Effector memory CD8-positive, alpha-beta T cell (primary cell): ENCODE results near the gene ZNF423.

Source experiments
- ATAC-seq: fragments of 150-1000 bp; cut with Tn5 transposase; replicated peaks from 2 replicates; pipeline ENCODE4 v1.10.0; 2021; ENCODE audit warnings: mild to moderate bottlenecking, moderate library complexity
- DNase-seq, 3 experiments: peaks; one replicate each; pipeline ENCODE4 v3.0.0; 2021
- H3K27ac Mint-ChIP-seq, 2 donors: one replicate each; pipeline ENCODE4 v1.8.0; 2022; ENCODE audit warnings: mild to moderate bottlenecking in 2 of 2, mixed read lengths in 2 of 2, moderate library complexity in 2 of 2
- H3K27me3 Mint-ChIP-seq, 2 donors: one replicate each; pipeline ENCODE4 v1.8.0; 2022; ENCODE audit warnings: mixed read lengths in 2 of 2
- H3K36me3 Mint-ChIP-seq: one replicate; pipeline ENCODE4 v1.8.0; 2022; ENCODE audit warnings: mild to moderate bottlenecking, moderate library complexity, mixed read lengths; ENCODE audit not compliant: insufficient read depth
- H3K4me1 Mint-ChIP-seq, 2 donors: one replicate each; pipeline ENCODE4 v1.8.0; 2022; ENCODE audit warnings: low read depth in 2 of 2, mixed read lengths in 2 of 2
- H3K4me3 Mint-ChIP-seq, 2 donors: one replicate each; pipeline ENCODE4 v1.8.0; 2022; ENCODE audit warnings: mild to moderate bottlenecking in 2 of 2, mixed read lengths in 2 of 2, moderate library complexity in 2 of 2
- H3K9me3 Mint-ChIP-seq, 2 donors: one replicate each; pipeline ENCODE4 v1.8.0; 2022; ENCODE audit warnings: mixed read lengths in 2 of 2

ZNF423 gene

DNA sequence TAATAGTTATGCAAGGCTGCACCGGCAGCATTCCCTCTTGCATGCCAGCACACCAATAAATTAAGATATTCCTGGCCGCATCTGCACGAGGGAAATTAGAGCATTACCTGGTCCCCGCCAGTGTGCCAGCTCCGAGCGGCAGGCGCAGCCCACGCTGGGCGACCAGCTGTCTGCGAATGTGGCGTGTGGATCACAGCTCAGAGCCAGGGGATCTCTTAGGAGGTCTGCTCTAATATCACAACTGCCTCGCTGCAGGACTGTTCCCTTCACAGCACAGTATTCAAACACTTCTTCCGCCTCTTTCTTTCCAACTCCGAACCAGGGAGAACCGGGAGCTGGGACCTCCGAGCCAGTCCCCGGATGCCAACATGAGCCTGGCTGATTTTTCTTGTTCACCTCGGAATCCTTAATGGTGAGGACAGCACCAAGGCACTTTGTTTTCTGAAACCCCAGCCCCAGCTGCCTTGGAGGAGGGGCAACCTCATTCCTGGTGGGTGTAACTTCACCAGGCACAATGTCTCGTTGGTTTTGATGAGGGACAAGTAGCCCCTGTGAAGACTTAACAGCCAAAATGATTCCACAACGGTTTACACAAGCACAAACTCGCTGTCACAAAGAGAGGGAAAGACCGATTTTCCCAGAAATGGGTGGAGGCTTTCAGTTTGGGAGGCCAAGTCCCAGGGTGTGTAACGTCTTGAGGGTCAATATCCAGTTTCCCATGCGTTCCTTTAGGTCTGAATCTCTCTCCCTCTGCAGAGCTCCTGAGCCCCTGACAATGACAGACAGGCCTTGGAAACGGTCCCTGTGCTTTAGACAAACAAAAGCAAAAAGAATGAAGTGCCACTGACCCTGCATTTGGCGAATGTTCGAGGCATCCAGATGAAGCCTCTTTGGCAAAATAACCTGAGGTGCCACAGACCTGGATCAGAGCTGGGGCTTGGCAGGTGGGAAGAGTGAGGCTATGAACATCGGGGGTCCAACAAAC lies 269.2 kb downstream of the ZNF423 start:
- Mint-ChIP-seq H3K36me3 (no peaks in the 10 kb centered on the region), H3K27me3 (peaks cover 32% of the 10 kb centered on the region in 2 donors), H3K9me3 (no peaks in the 10 kb centered on the region)

DNA sequence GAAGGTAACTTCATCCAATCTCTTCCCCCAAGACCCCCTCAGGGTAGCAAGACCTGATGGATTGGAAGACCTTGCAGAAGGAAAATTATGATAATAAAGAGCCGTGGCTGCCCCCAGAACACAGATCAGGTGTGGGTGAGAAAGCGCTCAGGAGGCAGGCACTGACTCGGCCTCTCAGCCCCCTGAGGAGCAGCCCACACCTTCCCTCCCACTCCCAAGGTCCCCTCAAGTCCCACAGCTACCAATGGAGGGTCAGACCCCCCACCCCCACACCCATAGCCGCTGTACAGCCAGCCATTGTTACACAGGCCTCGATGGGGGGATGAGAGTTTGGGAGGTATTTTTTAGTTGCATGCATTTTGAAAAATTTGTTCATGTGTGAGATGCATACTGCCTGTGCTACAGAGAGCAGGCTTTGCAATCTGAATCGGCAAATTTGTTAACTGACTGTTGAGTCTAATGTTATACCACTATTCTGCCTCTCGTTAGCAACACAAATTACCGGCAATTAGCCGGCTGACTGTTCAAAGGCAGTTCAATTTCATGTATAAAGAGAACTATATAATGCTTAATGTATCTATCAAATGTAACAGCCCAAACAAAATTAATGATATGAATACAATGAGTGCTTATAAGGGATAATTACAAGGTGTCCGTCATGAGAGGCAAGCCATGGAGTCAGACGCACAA lies 270.6 kb downstream of the ZNF423 start:
- Mint-ChIP-seq H3K27ac (no peak overlapping the region), H3K4me3 (no peak overlapping the region), H3K27me3 (peaks cover 24% of the 10 kb centered on the region in 2 donors), H3K36me3 (no peaks in the 10 kb centered on the region), H3K4me1 (no peaks in the 10 kb centered on the region), H3K9me3 (no peaks in the 10 kb centered on the region)
- ATAC-seq (no peak), DNase-seq (no peak)

More for the DNA sequence above, 269.2 kb downstream of the ZNF423 start:
- H3K4me3 Mint-ChIP-seq: no peak overlapping the region
- DNase-seq: no peak
- ATAC-seq: no peak
- H3K4me1 Mint-ChIP-seq: no peaks in the 10 kb centered on the region
- H3K27ac Mint-ChIP-seq: no peak overlapping the region

DNA sequence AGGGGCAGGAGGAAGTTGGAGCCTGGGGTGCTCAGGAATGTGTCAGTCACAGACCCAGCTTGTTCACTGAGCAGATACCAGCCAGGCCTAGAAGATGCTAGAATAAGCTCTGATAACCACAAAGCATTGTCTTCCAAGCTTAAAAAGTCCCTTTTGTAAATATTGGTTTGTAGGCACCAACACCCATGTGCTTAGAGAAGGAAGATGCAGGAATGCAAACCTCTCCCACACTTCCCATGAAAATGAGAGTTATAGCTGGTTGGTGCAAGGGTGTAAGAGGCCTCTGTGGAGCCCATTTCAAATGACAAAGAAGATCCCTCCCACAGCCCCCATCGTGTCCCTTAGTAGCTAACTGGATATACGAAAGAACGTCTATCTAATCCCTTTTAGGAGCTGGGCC lies 272.0 kb downstream of the ZNF423 start:
- Mint-ChIP-seq H3K4me1 (no peaks in the 10 kb centered on the region), H3K36me3 (no peaks in the 10 kb centered on the region), H3K4me3 (no peak overlapping the region), H3K27me3 (peaks cover 17 to 18% of the 10 kb centered on the region in 2 donors), H3K9me3 (no peaks in the 10 kb centered on the region), H3K27ac (no peak overlapping the region)
- no peak for ATAC-seq
- no peak for DNase-seq

DNA sequence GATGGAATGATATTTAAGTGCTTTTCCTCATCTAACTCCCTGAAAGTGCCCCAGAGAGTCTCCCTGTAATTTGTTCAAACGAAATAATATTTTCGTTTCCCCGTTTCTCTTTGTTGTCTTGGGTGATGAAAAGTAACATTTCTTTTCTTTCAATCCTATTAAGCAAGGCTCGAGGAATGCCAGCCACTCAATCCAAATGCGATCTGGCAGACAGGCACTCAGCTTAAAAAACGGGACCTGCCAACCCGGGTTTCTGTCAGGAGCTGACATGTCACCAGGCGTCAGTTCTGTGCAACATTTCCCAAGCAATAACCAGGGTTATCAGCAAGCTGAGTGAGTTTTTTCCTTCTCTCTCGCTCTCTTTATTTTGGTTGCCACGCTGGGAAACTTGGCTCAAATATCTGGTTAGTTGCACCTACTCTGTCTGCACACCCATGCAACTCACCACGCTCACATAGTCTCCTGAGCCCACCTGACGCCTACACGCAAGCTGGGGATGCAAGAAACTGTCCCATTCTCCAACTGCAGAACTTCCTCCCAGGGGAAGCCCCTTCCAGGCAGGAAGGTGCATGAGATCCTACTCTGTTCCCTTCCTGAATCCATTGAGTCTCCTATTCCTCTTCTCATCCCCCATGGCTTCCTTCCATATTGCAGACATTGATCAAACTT lies 274.1 kb downstream of the ZNF423 start:
- Mint-ChIP-seq H3K4me3 (no peak overlapping the region), H3K9me3 (no peaks in the 10 kb centered on the region), H3K4me1 (no peaks in the 10 kb centered on the region), H3K27me3 (peaks cover 2 to 10% of the 10 kb centered on the region in 2 donors), H3K36me3 (no peaks in the 10 kb centered on the region), H3K27ac (no peak overlapping the region)
- DNase-seq (no peak), ATAC-seq (no peak)

DNA sequence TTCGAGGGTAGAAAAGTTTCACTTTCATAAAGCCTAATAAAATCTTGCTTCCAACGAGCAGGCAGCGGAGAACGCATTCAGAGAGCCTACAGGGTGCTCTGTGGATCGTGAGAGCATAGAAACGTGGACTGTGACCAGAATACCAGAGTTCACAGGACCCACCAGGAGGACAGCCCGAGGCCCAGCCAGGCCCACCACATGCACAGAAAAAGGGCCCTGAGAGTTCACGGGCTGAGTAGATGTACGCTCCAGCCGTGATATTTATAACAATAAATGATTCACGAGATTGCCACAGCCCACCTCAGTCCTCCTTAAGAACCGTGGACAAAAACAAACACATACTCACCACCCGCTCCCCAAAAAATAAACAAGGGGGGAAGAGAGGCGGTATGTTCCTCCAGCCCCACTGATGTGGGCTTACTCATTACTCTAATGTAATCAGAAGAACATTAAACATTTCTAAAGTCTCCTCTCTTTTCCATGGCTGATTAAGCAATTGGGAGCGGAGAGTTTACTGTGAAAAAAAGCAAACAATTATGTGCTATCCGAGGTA lies 275.1 kb downstream of the ZNF423 start:
- no peak overlapping the region for H3K4me3 Mint-ChIP-seq
- H3K4me1 Mint-ChIP-seq: no peaks in the 10 kb centered on the region
- ATAC-seq (no peak), DNase-seq (no peak)
- H3K27ac Mint-ChIP-seq: no peak overlapping the region
- no peaks in the 10 kb centered on the region for H3K36me3 Mint-ChIP-seq
- peaks cover 0 to 6% of the 10 kb centered on the region in 2 donors for H3K27me3 Mint-ChIP-seq
- no peaks in the 10 kb centered on the region for H3K9me3 Mint-ChIP-seq

DNA sequence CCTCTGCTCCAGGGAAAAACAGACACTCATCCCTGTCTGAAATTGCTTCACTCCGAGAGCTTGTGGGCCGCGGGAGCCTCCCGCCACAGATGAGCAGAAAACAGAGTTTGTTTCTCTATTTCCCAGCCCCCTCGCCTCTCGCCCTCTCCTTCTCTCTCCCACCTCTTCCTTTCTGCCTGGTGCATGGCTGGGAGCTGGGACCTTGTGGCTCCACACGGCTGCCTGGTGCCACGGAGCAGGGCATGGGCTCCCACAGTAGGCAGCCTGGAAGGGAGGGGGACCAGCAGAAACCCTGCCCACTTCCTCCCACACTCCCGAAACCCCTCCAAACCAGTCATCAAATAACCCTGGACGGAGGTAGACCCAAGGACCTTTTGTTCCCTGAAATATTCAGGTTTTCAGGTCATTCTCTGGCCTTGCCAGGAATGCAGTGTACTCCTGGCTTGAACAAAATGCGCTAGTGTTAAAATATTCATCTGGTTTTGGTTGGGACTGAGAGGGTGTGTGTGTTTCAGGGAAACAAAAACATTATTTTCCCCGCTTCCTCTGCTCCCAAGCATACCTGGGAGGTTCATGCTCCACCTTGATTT lies 277.4 kb downstream of the ZNF423 start:
- no peak overlapping the region for H3K4me3 Mint-ChIP-seq
- H3K4me1 Mint-ChIP-seq: peaks cover 0 to 3% of the 10 kb centered on the region in 2 donors
- no peaks in the 10 kb centered on the region for H3K36me3 Mint-ChIP-seq
- no peaks in the 10 kb centered on the region for H3K9me3 Mint-ChIP-seq
- DNase-seq (no peak), ATAC-seq (no peak)
- H3K27me3 Mint-ChIP-seq: peaks cover 0 to 6% of the 10 kb centered on the region in 2 donors
- no peak overlapping the region for H3K27ac Mint-ChIP-seq

DNA sequence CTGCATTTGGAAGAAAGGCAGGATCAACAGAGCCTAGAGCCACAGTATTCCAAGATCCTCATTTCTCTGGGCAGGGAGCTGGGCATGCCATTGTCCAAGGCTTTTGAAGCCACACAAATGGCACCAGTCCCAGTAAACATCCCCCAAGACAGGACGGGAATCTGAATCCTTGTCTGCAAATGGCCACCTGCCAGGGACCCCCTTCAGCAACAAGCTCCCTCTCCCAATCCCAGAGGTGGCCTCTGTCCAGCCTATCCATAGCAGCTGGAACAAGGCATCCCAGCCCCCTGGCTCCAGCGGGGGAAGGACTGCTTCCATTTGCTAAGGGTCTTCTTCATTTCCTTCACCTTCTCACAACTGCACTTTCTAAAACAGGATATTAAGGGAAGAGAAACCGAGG lies 277.9 kb downstream of the ZNF423 start:
- Mint-ChIP-seq H3K4me3 (no peak overlapping the region), H3K9me3 (no peaks in the 10 kb centered on the region), H3K4me1 (peaks cover 0 to 3% of the 10 kb centered on the region in 2 donors), H3K36me3 (no peaks in the 10 kb centered on the region), H3K27ac (no peak overlapping the region), H3K27me3 (peaks cover 0 to 6% of the 10 kb centered on the region in 2 donors)
- DNase-seq: no peak
- ATAC-seq: no peak

DNA sequence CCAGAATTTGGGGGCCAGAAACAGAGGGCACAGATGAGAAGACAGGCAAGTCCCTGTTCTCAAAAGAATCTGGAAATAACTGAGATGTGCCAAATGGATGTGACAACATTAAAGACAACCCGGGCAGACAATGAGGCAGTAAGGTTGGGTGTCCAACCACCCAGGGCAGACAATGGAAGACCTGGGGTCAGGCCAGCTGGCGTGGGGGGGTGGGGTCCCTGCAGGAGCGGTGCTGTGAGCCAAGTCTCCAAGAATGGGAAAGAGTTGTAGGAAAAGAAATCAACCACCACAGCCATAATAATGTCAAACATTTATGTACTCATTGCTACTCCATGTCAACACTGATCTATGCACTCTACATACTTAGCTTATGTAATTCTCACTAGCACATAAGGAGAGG lies 279.0 kb downstream of the ZNF423 start:
- no peak for ATAC-seq
- Mint-ChIP-seq H3K4me1 (peaks cover 0 to 3% of the 10 kb centered on the region in 2 donors), H3K9me3 (no peaks in the 10 kb centered on the region), H3K4me3 (no peak overlapping the region), H3K36me3 (no peaks in the 10 kb centered on the region), H3K27ac (no peak overlapping the region), H3K27me3 (peaks cover 0 to 6% of the 10 kb centered on the region in 2 donors)
- DNase-seq: no peak

DNA sequence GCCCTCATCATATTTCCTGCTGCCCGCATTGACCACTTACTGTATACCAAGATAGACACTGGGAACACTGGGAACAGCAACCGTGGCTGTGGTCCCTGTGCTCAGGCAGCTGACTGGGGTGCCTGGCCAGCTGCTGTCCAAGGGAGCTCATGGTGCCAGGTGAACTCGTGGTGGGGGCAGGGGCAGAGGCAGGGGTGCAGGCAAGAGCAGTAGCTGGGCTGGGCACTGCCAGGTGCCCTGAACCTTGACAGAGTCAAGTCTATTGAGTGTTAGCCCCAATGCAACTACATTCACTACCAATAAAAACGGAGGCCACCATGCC lies 279.8 kb downstream of the ZNF423 start:
- no peaks in the 10 kb centered on the region for H3K36me3 Mint-ChIP-seq
- H3K4me3 Mint-ChIP-seq: no peak overlapping the region
- no peak for ATAC-seq
- H3K27me3 Mint-ChIP-seq: peaks cover 0 to 6% of the 10 kb centered on the region in 2 donors
- no peak overlapping the region for H3K27ac Mint-ChIP-seq
- H3K9me3 Mint-ChIP-seq: no peaks in the 10 kb centered on the region
- no peak for DNase-seq
- peaks cover 0 to 3% of the 10 kb centered on the region in 2 donors for H3K4me1 Mint-ChIP-seq

DNA sequence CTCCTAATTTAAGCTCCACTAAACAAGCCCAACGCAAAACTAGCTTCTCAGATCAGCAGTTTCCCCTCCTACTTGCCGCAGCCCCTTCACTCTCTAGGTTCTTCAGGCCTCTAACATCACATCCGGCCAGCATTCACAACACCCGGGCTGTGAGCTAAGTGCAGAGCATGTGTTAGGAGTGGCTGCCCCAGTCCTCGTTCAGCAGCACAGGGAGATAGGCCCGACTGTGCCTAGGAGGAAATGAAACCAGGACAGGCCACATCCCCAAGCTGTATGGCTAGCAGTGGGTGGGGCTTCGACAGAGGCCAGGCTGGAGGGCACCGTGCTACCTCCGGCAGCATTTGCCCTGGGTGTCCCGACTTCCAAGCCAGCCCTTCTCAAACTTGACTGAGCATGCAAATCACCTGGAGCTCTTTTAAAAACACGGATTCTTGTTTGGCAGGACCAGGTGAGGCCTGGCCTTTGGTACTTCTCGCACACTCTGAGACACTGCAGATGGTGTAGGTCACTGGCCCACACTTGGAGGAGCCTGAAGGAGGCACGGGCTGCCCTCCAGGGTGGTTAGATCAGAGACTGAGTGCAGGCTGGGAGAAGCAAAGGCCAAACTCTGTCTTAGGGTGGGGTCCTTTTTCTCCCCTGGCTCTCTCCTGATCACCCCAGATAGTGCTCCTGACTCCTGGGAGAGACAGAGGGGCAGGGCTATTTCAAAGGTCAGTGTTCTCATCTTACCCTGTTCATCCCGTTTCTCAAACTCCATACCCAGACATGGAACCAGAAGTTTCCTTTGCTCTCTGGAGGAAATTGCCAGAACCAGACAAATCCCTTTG lies 280.4 kb downstream of the ZNF423 start:
- ATAC-seq (peak; percentile 39), DNase-seq (no peak)
- Mint-ChIP-seq H3K4me1 (peaks cover 0 to 3% of the 10 kb centered on the region in 2 donors), H3K27ac (no peak overlapping the region), H3K9me3 (no peaks in the 10 kb centered on the region), H3K4me3 (no peak overlapping the region), H3K27me3 (peaks cover 0 to 6% of the 10 kb centered on the region in 2 donors), H3K36me3 (no peaks in the 10 kb centered on the region)

DNA sequence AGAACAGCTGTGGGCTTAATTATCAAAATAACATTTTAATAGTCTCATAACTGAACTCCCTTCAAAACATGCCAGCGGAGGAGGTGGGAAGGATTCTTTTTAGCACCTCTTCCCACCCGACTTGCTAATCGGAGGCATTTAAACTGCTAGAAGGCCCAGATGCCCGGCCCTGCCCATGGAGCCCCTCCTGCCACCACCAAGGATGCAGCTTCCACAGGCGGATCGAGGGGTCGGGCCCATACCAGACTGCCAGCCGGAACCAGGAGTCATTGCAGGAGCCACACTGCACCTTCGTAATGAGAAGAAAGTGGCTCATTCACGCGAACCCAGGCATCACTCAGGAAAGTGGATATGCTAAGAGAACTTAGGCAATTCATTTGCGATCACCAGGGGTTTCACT lies 281.1 kb downstream of the ZNF423 start:
- Mint-ChIP-seq H3K27ac (no peak overlapping the region), H3K4me1 (peaks cover 0 to 3% of the 10 kb centered on the region in 2 donors), H3K9me3 (no peaks in the 10 kb centered on the region), H3K4me3 (no peak overlapping the region), H3K27me3 (peaks cover 0 to 6% of the 10 kb centered on the region in 2 donors), H3K36me3 (no peaks in the 10 kb centered on the region)
- no peak for ATAC-seq
- DNase-seq: no peak

DNA sequence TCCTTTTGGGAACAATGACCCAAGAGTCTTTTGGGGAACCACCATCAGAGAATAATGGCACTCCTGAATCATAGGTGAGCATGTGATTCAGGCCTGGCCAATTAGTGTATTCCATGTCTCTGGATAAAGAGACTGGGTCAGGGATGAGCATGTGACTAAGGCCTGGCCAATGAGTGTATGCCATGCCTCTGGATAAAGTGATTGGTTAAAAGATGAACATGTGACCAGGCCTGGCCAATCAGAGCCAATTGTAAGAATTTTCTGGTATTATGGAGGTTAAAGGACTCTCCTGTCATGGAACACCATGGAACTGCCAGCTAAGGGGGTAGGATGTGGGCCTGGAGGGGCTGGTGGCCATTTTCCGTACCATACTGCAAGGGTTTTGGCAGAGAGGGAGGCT lies 288.0 kb downstream of the ZNF423 start:
- Mint-ChIP-seq H3K4me3 (no peak overlapping the region), H3K36me3 (no peaks in the 10 kb centered on the region), H3K4me1 (no peaks in the 10 kb centered on the region), H3K27ac (no peak overlapping the region), H3K27me3 (peaks cover 0 to 10% of the 10 kb centered on the region in 2 donors), H3K9me3 (no peaks in the 10 kb centered on the region)
- no peak for ATAC-seq
- no peak for DNase-seq
